Measurements from ENCODE around the gene VIPR1. TPM values are rescaled to one million over a fixed set of nuclear protein-coding genes. Genes with fewer than 3 reads are reported as not detected.

The VIPR1 gene
- total RNA-seq, 4 donors from 2014 or later = 3.6 to 94.6 (median 14.3) TPM

DNA sequence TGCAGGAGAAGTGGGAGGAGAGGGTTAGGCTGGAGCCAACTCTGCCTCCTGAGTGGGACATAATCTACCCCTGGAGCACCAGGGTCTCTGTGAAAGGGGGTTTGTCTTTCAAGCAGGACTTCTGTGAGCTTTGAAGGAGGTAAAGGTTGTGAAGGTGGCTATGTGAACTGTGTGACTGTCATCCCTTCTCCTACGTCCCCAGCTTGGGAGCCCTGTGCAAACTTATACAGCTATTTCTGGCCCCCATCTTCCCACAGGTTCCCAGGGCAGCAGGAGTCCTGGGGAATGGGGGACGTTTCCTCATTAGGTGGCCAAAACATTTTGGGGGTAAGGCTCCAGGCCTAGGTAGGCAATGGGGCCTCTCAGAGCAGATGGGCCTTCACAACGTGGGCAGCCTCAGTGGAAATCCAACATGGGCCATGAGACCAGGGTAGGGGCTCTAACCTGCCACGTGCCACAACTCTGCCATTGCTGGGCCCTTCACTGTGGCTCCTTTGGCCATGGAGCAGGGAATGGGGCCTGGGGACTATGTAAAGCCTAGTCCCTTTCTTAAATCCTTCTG, 3.5 kb downstream of the VIPR1 start:
- no peak for TF ChIP-seq CTCF (IDR thresholded peaks at IDR 0.05; ENCODE audit: low read depth)

- no peak for TF ChIP-seq CTCF (IDR thresholded peaks at IDR 0.05; ENCODE audit: low read depth)
Observed at GRCh38 chr3:42507252-42507651, 4.8 kb downstream of the VIPR1 start.

DNA sequence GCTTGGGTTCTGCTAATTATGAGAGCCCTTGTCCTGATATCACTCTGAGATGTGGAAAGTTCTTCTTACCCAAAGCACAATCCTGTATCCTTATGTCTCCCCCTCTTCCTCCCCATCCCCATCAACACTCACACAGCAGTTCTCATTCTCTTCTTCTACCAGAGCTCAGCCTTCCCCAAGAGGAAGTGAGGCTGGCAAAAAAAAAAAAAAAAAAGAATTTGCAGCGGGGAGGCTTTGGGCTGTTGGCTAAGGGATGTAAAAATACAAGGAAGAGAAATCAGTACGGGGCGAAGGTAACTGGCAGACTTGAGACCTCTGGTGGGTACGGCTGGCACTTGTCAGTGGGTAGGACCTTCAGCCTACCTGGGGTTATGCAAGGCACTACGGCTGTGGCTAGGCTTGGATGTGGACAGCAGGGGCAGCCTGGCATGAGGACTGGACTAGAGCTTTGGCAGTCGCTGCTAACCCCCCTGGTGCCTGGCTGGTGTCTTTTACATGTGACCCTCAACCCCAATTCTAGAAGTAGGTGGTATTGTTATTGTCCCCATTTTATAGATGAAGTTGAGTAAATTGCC, 5.4 kb downstream of the VIPR1 start:
- TF ChIP-seq CTCF (IDR thresholded peaks at IDR 0.05; ENCODE audit: low read depth) = no peak

GRCh38 chr3:42508562-42508961, 6.1 kb downstream of the VIPR1 start:
- no peak for TF ChIP-seq CTCF (IDR thresholded peaks at IDR 0.05; ENCODE audit: low read depth)

DNA sequence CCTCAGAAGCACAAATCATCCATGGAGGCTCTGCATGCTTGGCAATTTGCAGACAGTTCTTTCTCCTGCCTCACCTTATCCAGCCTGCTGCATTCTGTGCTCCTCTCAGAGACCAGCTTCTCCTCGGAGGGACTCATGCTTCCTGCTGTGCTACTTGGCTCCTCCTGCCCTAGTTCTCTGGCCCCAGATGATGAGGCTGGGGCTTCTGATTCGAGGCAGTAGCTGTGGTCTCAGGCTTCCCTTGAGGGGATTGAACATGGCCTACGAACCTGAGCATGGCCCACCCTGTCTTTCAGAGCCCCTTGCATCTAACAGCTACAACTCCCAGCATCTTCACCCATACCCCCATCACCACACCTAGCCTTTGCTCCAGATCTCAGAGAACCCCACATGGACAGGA, 6.7 kb downstream of the VIPR1 start:
- no peak for TF ChIP-seq CTCF (IDR thresholded peaks at IDR 0.05; ENCODE audit: low read depth)

DNA sequence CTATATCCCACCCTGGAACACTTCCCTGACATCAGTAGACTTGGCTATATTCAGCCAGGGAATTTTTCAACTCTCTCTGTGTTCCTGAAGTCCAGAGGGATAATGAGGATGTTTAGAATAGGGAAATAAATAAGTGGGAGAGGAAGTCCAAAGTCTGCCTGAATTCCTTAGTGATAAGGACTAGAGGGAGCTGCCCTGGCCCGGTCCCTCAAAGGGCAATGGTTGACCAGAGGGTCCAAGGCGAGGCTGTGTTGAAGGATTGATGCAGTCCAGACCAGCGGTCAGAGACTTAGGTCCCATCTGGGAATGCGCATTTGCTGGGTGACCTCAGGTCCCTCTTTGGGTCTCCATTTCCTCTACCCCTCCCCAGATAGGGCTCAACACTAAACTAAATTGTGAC, 7.9 kb downstream of the VIPR1 start:
- TF ChIP-seq CTCF (IDR thresholded peaks at IDR 0.05; ENCODE audit: low read depth) = no peak

DNA sequence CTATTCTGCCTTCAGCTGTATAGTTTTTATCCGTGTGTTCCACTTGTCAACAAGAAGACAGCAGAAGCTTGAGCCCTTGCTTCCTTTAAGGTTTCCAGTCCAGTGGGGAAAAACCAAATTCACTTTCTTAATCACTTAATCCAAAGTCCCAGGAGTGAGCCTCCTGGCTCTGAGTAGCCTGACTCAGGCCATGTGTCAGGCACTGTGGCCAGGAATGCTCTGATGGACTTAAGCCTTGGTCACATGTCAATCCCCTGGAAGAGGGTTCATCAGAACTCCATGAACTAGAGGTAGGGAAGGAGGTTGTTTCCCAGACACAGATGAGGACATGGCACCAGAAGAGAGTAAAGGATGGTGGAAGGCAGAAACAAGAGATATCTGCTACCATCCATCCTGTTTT, 8.8 kb downstream of the VIPR1 start:
- TF ChIP-seq CTCF (IDR thresholded peaks at IDR 0.05; ENCODE audit: low read depth) = no peak
